Peyer's patch (tissue), 4 donors: ENCODE data around the gene SNX10.

Experiments
- CTCF ChIP-seq, 6 experiments: fragments of 450-650 bp in 4 of 6; fragments of 200-600 bp in 2 of 6; sonication (generic) in 1 of 6; IDR thresholded peaks; one replicate each; pipeline ENCODE4 v1.5.1; 2017 to 2019; ENCODE audit warnings: antibody characterized with exemption in 6 of 6, mild to moderate bottlenecking in 3 of 6, moderate library complexity in 1 of 6
- POLR2A ChIP-seq, 2 donors: fragments of 450-650 bp; IDR thresholded peaks; one replicate each; pipeline ENCODE4 v1.5.1; 2017; ENCODE audit warnings: antibody characterized with exemption in 2 of 2, mild to moderate bottlenecking in 2 of 2, moderate library complexity in 2 of 2

GRCh38 chr7:26367219-26367711 lies 75.6 kb downstream of the SNX10 start:
- TF ChIP-seq CTCF (IDR thresholded peaks at IDR 0.05) = no peak
- no peak for TF ChIP-seq POLR2A (IDR thresholded peaks at IDR 0.05)
